HEK293 (cell line): Measurements from ENCODE around the gene GLO1.
A peak's percentile ranks its signal among the peaks of the same experiment; 100 is the strongest.

Experiments
- CTCF ChIA-PET: fragments of 350-600 bp; formaldehyde crosslinking; extraction: SDS; loops from one replicate; lab custom pipeline; 2021; ENCODE audit warnings: antibody characterized with exemption; lab: Yijun Ruan, JAX
- POLR2A ChIA-PET: fragments of 300-600 bp; formaldehyde crosslinking; extraction: SDS; loops from one replicate; lab custom pipeline; 2020; ENCODE audit warnings: antibody characterized with exemption, inconsistent platforms; lab: Yijun Ruan, JAX
- H3K27ac ChIP-seq: fragments of 200-500 bp; sonication (Bioruptor generic); 2 replicates; pipeline ENCODE4 v1.5.1; 2014; ENCODE audit warnings: low read depth, low read length, control low read depth, inconsistent platforms; ENCODE audit errors: extremely low read depth
- H3K36me3 ChIP-seq, 2 experiments: fragments of 200-500 bp in 1 of 2; sonication (Bioruptor generic) in 1 of 2; 1 replicate in 1 of 2; 2 replicates in 1 of 2; pipeline ENCODE4 v1.5.1; 2014 to 2017; ENCODE audit warnings: inconsistent platforms in 2 of 2, low read length in 2 of 2; ENCODE audit not compliant: control insufficient read depth in 2 of 2, insufficient read depth in 1 of 2
- H3K4me1 ChIP-seq: fragments of 200-500 bp; sonication (Bioruptor generic); 2 replicates; pipeline ENCODE4 v1.5.1; 2014; ENCODE audit warnings: mild to moderate bottlenecking, low read length, inconsistent platforms; ENCODE audit not compliant: control insufficient read depth, insufficient read depth
- H3K4me3 ChIP-seq: 2 replicates; pipeline ENCODE4 v1.5.1; 2011; ENCODE audit warnings: low read depth, mild to moderate bottlenecking, control low read depth, low read length, moderate library complexity
- H3K9me3 ChIP-seq: fragments of 200-500 bp; sonication (Bioruptor generic); 2 replicates; pipeline ENCODE4 v1.5.1; 2014; ENCODE audit warnings: low read depth, low read length, inconsistent platforms; ENCODE audit not compliant: control insufficient read depth, insufficient read depth
- GLI4 ChIP-seq: fragments of 450-650 bp; formaldehyde crosslinking; IDR thresholded peaks from 2 replicates; pipeline ENCODE4 v1.5.1; 2016; ENCODE audit warnings: missing biosample characterization, missing genetic modification characterization
- GLIS1 ChIP-seq: fragments of 450-650 bp; formaldehyde crosslinking; IDR thresholded peaks from 2 replicates; pipeline ENCODE4 v1.5.1; 2016; ENCODE audit warnings: missing biosample characterization, missing genetic modification characterization
- OVOL3 ChIP-seq: fragments of 450-650 bp; formaldehyde crosslinking; IDR thresholded peaks from 2 replicates; pipeline ENCODE4 v1.5.1; 2016; ENCODE audit warnings: missing biosample characterization, missing genetic modification characterization
- PRDM1 ChIP-seq: fragments of 450-650 bp; formaldehyde crosslinking; IDR thresholded peaks from 2 replicates; pipeline ENCODE4; 2016; ENCODE audit warnings: missing biosample characterization, missing genetic modification characterization
- SALL2 ChIP-seq: fragments of 450-650 bp; formaldehyde crosslinking; IDR thresholded peaks from 2 replicates; pipeline ENCODE4 v1.5.0; 2017; ENCODE audit warnings: missing biosample characterization, mild to moderate bottlenecking, missing genetic modification characterization, borderline replicate concordance
- SCRT1 ChIP-seq: fragments of 450-650 bp; formaldehyde crosslinking; IDR thresholded peaks from 2 replicates; pipeline ENCODE4 v1.5.1; 2016; ENCODE audit warnings: missing biosample characterization, missing genetic modification characterization, borderline replicate concordance
- ZEB2 ChIP-seq: fragments of 450-650 bp; formaldehyde crosslinking; IDR thresholded peaks from 2 replicates; pipeline ENCODE4 v1.5.1; 2016; ENCODE audit warnings: missing biosample characterization, missing genetic modification characterization
- ZNF335 ChIP-seq: fragments of 450-650 bp; formaldehyde crosslinking; conservative IDR thresholded peaks from 2 replicates; pipeline ENCODE4 v1.5.1; 2016; ENCODE audit warnings: missing biosample characterization, missing genetic modification characterization
- ZNF366 ChIP-seq: fragments of 450-650 bp; formaldehyde crosslinking; conservative IDR thresholded peaks from 2 replicates; pipeline ENCODE4 v1.5.1; 2016; ENCODE audit warnings: missing biosample characterization, missing genetic modification characterization
- ZNF529 ChIP-seq: fragments of 450-650 bp; formaldehyde crosslinking; IDR thresholded peaks from 2 replicates; pipeline ENCODE4 v1.5.1; 2017; ENCODE audit warnings: missing genetic modification characterization, missing biosample characterization; ENCODE audit not compliant: insufficient replicate concordance
- TF ChIP-seq, protein P1 (sequence below): fragments of 450-650 bp; formaldehyde crosslinking; IDR thresholded peaks from 2 replicates; pipeline ENCODE4 v1.5.1; 2016; ENCODE audit warnings: missing biosample characterization, missing genetic modification characterization
- TF ChIP-seq, protein P2 (sequence below): fragments of 450-650 bp; IDR thresholded peaks from 2 replicates; pipeline ENCODE4 v1.5.1; 2018; ENCODE audit warnings: missing biosample characterization, mild to moderate bottlenecking, missing genetic modification characterization
- TF ChIP-seq, protein P3 (sequence below): fragments of 450-650 bp; formaldehyde crosslinking; IDR thresholded peaks from 2 replicates; pipeline ENCODE4 v1.5.1; 2016; ENCODE audit warnings: missing biosample characterization, missing genetic modification characterization
- TF ChIP-seq, protein P4 (sequence below): fragments of 450-650 bp; formaldehyde crosslinking; IDR thresholded peaks from 2 replicates; pipeline ENCODE4 v1.5.1; 2016; ENCODE audit warnings: missing biosample characterization, missing genetic modification characterization

GLO1 gene

DNA sequence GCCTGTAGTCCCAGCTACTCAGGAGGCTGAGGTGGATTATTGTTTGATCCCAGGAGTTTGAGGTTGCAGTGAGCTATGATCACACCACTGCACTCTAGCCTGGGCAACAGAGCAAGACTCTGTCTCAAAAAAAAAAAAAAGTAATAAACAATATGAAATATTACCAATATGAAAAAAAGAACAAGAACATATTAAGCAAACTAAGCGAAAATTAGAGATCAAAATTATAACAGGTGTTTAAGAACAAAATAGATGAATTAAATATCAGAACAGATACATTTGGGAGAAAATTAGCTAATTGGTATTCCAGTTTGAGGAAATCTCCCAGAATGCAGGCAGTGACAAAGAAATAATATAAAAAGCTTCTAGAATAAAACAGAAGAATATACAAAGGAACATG, 23.3 kb downstream of the GLO1 start (continued):
- no peak for TF ChIP-seq GLI4 (tag by site-specific recombination)
- TF ChIP-seq SCRT1, result no peak
- TF ChIP-seq OVOL3 (tag by site-specific recombination), result no peak

DNA sequence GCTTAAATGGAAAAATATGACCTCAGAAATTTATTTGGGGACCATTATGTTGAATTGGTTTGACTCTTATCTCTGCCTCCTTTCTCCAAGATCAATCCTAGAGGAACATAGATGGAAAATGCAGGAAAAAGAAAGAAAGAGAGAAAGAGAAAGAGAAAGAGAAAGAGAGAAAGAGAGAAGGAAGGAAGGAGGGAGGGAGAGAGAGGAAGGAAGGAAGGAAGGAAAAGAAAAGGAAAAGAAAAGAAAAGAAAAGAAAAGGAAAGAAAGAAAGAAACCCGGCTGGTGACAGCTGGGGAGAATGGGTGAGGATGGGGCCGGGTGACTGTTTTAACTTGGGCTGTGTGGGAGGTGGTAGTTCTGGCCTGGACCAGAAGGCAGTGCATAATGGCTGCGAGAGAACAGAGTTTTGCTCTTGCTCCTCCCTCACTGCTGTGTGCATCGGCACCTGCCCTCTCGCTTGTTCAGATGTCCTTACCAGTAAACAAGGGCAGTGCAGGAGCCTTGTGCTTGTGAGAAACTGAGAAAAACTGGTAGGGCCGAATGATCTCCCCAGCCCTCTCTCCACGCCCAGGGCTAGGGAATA, 24.7 kb downstream of the GLO1 start:
- CTCF ChIA-PET, result interaction anchor here (0.6 to 0.7 kb wide), 2 partner anchors 316 to 489 kb away, joined by 5 to 6 read pairs; no protein-coding TSS in a partner anchor
- POLR2A ChIA-PET, result no interaction called here
- H3K36me3 ChIP-seq, result peaks cover 62 to 84% of the 10 kb centered on the region in 2 experiments
- no peaks in the 10 kb centered on the region; the same call in 1 of the 2 replicates for H3K4me1 ChIP-seq
- no peak overlapping the region for H3K27ac ChIP-seq
- TF ChIP-seq, protein P1, sequence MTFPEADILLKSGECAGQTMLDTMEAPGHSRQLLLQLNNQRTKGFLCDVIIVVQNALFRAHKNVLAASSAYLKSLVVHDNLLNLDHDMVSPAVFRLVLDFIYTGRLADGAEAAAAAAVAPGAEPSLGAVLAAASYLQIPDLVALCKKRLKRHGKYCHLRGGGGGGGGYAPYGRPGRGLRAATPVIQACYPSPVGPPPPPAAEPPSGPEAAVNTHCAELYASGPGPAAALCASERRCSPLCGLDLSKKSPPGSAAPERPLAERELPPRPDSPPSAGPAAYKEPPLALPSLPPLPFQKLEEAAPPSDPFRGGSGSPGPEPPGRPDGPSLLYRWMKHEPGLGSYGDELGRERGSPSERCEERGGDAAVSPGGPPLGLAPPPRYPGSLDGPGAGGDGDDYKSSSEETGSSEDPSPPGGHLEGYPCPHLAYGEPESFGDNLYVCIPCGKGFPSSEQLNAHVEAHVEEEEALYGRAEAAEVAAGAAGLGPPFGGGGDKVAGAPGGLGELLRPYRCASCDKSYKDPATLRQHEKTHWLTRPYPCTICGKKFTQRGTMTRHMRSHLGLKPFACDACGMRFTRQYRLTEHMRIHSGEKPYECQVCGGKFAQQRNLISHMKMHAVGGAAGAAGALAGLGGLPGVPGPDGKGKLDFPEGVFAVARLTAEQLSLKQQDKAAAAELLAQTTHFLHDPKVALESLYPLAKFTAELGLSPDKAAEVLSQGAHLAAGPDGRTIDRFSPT (tag by site-specific recombination), result no peak
- TF ChIP-seq PRDM1 (tag by site-specific recombination) (peak; percentile 88), ZNF366 (peak; percentile 93), SALL2 (tag by site-specific recombination) (no peak), ZEB2 (tag by site-specific recombination) (no peak), GLIS1 (tag by site-specific recombination) (no peak)
- TF ChIP-seq, protein P2, sequence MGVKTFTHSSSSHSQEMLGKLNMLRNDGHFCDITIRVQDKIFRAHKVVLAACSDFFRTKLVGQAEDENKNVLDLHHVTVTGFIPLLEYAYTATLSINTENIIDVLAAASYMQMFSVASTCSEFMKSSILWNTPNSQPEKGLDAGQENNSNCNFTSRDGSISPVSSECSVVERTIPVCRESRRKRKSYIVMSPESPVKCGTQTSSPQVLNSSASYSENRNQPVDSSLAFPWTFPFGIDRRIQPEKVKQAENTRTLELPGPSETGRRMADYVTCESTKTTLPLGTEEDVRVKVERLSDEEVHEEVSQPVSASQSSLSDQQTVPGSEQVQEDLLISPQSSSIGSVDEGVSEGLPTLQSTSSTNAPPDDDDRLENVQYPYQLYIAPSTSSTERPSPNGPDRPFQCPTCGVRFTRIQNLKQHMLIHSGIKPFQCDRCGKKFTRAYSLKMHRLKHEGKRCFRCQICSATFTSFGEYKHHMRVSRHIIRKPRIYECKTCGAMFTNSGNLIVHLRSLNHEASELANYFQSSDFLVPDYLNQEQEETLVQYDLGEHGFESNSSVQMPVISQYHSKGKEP (tag by site-specific recombination), result no peak
- TF ChIP-seq, protein P3, sequence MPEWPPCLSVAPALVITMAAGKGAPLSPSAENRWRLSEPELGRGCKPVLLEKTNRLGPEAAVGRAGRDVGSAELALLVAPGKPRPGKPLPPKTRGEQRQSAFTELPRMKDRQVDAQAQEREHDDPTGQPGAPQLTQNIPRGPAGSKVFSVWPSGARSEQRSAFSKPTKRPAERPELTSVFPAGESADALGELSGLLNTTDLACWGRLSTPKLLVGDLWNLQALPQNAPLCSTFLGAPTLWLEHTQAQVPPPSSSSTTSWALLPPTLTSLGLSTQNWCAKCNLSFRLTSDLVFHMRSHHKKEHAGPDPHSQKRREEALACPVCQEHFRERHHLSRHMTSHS (tag by site-specific recombination), result no peak
- no peaks in the 10 kb centered on the region for H3K9me3 ChIP-seq
- no peak overlapping the region for H3K4me3 ChIP-seq

DNA sequence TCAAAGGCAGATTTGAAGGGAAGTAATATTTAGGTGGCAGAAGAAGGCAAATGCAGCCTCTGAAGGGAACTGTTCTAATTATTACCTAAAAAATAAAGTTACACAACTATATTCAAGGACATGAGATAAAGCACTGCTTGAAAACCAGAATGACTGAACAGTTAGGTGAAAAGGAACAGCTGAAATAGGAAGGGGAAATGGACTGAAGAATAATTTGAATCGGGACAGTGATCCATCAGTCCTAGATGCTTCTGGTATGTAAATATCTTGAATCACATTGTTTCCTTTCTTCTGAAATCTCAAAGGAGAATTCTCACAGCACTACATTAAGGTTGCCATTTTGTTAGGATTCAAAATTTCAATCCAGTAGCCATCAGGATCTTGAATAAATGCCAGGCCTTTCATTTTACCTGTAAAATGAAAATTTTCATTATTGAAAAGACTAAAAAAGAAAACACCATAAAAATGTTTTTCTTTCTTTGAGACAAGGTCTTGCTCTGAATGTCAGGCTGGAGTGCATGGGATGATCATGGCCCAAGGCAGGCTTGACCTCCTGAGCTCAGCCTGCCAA, 25.9 kb downstream of the GLO1 start:
- Histone ChIP-seq H3K27ac (no peak overlapping the region), H3K4me3 (no peak overlapping the region), H3K36me3 (peaks cover 51 to 72% of the 10 kb centered on the region in 2 experiments), H3K4me1 (no peaks in the 10 kb centered on the region; the same call in 1 of the 2 replicates), H3K9me3 (no peaks in the 10 kb centered on the region)
- POLR2A ChIA-PET, result no interaction called here
- CTCF ChIA-PET, result interaction anchor here (0.6 kb wide), 1 partner anchor 167 kb away, joined by 3 read pairs; no protein-coding TSS in a partner anchor
- TF ChIP-seq, protein P4, sequence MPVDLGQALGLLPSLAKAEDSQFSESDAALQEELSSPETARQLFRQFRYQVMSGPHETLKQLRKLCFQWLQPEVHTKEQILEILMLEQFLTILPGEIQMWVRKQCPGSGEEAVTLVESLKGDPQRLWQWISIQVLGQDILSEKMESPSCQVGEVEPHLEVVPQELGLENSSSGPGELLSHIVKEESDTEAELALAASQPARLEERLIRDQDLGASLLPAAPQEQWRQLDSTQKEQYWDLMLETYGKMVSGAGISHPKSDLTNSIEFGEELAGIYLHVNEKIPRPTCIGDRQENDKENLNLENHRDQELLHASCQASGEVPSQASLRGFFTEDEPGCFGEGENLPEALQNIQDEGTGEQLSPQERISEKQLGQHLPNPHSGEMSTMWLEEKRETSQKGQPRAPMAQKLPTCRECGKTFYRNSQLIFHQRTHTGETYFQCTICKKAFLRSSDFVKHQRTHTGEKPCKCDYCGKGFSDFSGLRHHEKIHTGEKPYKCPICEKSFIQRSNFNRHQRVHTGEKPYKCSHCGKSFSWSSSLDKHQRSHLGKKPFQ (tag by site-specific recombination), result no peak
- TF ChIP-seq ZNF335 (no peak), ZNF529 (tag by site-specific recombination) (no peak)
